Gastroesophageal sphincter (tissue), 3 donors: ENCODE data around the gene KCNAB1.

Experiments used
- CTCF ChIP-seq, 4 experiments: fragments of 200-600 bp in 2 of 4; fragments of 450-650 bp in 2 of 4; sonication (generic) in 1 of 4; IDR thresholded peaks; one replicate each; pipeline ENCODE4 v1.5.1; 2017 to 2019; ENCODE audit warnings: antibody characterized with exemption in 4 of 4, mild to moderate bottlenecking in 2 of 4, moderate library complexity in 2 of 4
- EP300 ChIP-seq: sonication (generic); formaldehyde crosslinking; IDR thresholded peaks from one replicate; pipeline ENCODE4 v1.6.1; 2017; ENCODE audit warnings: antibody characterized with exemption, mild to moderate bottlenecking
- POLR2A ChIP-seq, 2 donors: fragments of 450-650 bp; IDR thresholded peaks; one replicate each; pipeline ENCODE4 v1.6.1; 2017; ENCODE audit warnings: antibody characterized with exemption in 2 of 2, mild to moderate bottlenecking in 2 of 2, moderate library complexity in 1 of 2
- POLR2AphosphoS5 ChIP-seq: sonication (generic); formaldehyde crosslinking; IDR thresholded peaks from one replicate; pipeline ENCODE4 v1.6.1; 2017; ENCODE audit warnings: antibody characterized with exemption

- TF ChIP-seq CTCF (IDR thresholded peaks at IDR 0.05) (no peak), POLR2A (IDR thresholded peaks at IDR 0.05) (no peak), POLR2AphosphoS5 (no peak), EP300 (no peak)
Observed at GRCh38 chr3:156303001-156303707, 182.8 kb downstream of the KCNAB1 start.
